KBM-7 (cell line): ENCODE data around the gene CYB561D1.

Experiments
- DNase-seq: peaks from one replicate; pipeline ENCODE4 v3.0.0-alpha.2; 2015
- in situ Hi-C: fragments of 300-500 bp; cut with MboI; formaldehyde crosslinking; loops from 2 replicates; pipeline ENCODE4 v1.14.3; 2020; ENCODE audit warnings: low sequenced_read_pairs, low pct_unique_long_range_greater_than_20kb, mixed read lengths

The CYB561D1 gene

DNA sequence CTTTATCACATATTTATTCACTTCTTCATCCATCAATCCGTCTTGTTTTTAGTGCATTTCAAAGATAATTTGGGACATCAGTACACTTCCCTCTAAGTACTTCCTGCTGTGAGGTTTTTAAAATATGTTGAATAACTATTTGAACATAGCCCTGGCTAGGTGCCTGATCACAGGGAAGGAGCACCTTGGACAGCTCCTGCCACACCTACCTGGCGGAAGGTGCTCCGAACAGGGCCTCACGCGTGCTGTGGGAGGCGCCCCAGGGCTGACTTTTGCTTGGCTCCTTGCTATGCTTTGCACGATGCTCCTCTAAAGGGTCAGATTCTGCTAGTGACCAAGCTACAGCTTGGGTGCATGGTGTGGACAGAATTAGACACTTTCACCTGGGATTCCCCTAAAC is 15.1 kb upstream of the CYB561D1 start:
- in situ Hi-C loops = no loop called here
- peak; percentile 28 for DNase-seq

- DNase-seq = no peak
- in situ Hi-C loops = no loop called here
Observed at GRCh38 chr1:109479311-109479710, 14.6 kb upstream of the CYB561D1 start.

- no peak for DNase-seq
- in situ Hi-C loops = no loop called here
Observed at GRCh38 chr1:109479901-109480300, 14.0 kb upstream of the CYB561D1 start.

DNA sequence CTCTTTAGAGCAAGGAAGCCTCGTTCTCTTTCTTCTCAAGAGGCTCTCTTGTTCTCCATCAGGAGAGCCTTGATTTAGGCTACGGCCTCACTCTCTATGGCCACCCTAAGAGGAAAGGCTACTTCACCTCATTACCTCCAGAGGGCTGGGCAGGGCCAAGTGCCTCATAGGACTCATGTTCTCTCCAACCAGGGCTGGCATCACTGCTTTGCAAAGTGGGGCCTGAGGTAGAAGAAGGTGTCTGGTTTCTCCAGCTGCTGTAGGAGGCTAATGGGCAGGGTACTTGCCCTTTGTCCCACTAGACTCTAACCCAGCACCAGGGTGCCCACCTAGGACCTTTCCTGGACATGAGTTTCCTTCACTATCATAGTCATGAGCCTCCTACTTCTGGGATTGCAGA is 12.2 kb upstream of the CYB561D1 start:
- DNase-seq = no peak
- in situ Hi-C loops = no loop called here

- in situ Hi-C loops = no loop called here
- DNase-seq = no peak
Observed at GRCh38 chr1:109482242-109482641, 11.7 kb upstream of the CYB561D1 start.

DNA sequence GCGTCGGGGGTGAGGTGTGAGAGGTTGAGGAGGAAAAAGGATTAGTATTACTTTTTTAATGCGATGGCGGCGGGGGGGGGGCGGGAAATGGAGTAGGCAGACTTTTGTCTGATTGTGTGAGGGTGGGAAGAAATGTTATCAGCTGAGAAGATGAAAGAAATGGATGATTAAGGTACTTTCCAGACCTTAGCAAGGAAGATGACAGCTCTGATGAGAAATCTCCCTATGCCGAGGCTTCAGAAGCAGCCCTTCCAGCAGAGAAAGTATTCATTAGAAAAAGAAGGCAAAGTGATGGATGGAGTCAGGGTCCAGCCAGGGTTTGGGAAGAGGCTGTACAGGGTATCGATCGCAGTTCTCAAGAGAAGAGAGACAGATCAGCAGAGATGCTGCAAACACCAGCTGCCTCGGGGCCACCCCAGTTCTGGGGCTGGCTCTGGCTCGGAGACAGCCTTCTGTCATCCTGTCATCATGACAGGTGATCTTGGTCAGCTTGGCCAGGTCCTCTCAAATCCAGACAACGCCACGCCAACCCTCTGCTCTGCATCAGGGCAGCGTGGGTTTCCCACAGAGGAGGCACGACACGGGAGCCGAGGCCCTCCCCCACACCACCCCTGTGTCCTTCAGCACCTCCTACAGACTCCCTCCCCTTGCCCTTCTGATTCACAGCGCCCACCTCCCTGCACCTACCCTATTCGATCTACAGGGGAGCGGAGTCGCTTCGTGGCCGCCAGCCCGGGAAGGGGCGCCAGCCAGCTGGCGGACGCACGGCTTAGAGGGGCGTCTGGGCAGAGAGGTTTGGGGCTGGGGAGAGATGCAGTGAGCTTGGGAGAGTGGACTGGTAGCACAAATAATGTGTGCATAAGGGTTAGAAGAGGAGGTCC is 10.9 kb upstream of the CYB561D1 start:
- in situ Hi-C loops = no loop called here
- peak; percentile 67 for DNase-seq

DNA sequence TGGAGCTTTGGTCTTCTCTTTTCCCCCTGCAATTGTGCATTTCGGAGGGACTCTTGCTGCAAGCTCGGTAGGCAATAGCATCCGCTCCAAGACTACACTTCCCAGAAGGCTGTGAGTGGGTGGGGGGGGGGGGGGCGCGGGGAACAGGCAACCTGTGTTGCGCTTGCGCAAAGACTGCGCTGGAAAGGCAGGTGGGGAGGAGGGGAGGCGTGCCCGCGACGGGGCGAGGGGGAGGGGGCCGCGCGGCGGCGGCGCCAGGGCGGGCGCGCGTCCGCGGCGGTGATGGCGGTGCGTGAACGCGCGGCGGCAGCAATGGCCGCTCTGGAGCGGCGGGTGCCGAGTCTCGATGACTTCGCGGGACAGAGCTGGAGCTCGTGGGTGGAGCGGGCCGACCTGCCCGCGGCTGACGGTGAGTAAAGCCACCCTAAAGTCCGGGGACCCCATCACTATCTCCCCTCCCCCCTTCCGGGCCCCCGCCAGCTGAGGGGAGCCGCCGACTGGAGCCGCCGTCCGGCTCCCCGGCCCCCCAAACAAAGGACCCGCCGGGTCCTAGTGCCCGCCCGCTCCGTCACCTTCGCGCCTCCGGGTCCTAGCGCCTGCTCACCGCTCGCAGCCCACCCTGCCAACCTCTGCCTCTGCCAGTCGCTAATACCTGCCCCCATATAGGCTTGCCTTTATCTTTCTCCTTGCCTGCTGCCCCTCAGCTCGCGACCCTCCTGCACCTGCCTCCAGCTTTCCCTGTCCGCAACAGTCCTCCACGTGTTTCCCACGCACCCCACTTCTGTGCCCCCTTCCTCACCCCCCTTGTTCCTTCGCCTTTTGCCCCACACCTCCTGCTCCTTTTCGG is 10.0 kb upstream of the CYB561D1 start, which contains the start of gene ATXN7L2:
TSS of gene ATXN7L2 (plus strand) at position 234 of the 847 bp plus-strand sequence. CDS start at position 283, 49 bp downstream.
- in situ Hi-C loops = no loop called here
- DNase-seq = peak; percentile 73

- no peak for DNase-seq
- in situ Hi-C loops = no loop called here
Observed at GRCh38 chr1:109484519-109484975, 9.3 kb upstream of the CYB561D1 start.

- in situ Hi-C loops = no loop called here
- DNase-seq = no peak
Observed at GRCh38 chr1:109485001-109485400, 8.9 kb upstream of the CYB561D1 start.

- DNase-seq = no peak
- in situ Hi-C loops = no loop called here
Observed at GRCh38 chr1:109487261-109487660, 6.6 kb upstream of the CYB561D1 start.

DNA sequence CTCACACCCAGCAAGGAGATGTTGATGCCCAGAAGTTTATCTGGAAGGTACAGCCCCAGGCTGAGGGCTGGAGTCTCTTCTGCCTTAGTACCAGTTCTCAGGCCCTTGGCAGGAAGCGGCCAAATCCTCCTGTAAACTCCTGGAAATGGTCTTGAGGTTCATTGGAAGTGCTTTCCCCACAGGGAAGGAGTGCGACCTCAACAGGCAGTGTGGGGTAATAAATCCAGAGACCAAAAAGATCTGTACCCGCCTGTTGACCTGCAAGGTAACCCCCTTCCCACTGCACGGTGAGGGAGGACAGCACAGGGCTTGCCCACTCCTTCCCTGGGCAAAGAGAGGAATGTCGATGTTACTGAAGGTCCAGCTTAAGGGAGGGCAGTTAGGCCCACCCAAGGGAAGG is 5.7 kb upstream of the CYB561D1 start:
- no peak for DNase-seq
- in situ Hi-C loops = no loop called here

GRCh38 chr1:109488696-109489095 is 5.2 kb upstream of the CYB561D1 start:
- in situ Hi-C loops = no loop called here

GRCh38 chr1:109490029-109490933 is 3.6 kb upstream of the CYB561D1 start:
- DNase-seq = peak; percentile 69
- in situ Hi-C loops = no loop called here

More at GRCh38 chr1:109488696-109489095, 5.2 kb upstream of the CYB561D1 start:
- DNase-seq = no peak

GRCh38 chr1:109490934-109491302 is 3.0 kb upstream of the CYB561D1 start:
- in situ Hi-C loops = no loop called here
- no peak for DNase-seq

GRCh38 chr1:109491372-109491771 is 2.5 kb upstream of the CYB561D1 start:
- DNase-seq = no peak
- in situ Hi-C loops = no loop called here

DNA sequence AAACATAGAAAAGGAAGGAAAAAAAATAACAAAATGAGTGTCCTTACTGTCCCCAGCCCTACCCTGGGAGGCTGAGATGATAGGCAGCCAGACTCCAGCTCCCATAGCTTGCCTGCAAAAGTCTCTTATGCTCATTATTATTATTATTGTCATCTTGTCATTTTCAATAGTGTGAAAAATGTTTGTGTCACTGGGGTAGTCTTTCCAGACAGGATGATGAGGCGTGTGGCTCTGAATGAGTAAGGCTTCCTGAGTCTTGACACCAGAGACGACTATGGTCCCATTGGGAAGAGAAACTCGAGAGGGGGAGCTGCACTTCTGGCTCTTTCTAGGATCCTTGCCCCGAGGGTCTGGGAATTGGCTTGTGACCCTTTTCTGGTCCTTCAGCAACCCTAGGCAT is 1.1 kb upstream of the CYB561D1 start:
- DNase-seq = no peak
- in situ Hi-C loops = no loop called here

DNA sequence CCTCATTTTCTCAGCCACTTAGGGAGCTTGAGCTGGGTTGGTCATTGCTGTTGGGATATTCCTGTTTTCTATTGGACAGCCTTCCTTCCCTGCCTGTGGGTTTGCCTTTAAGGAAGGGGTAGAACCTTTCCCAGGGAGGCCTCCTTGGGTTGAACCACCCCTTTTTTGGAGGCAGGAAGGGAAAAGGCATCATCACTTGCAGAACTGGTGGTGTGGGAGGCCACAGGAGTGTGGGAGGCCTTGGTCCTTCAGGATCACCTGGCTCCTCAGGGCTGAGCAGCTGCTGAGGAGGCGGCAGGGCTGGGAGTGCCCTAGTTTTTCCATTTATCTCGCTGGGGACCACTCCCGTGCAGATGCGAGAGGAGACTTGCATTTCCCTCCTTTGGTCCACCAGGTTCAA is 667 bp upstream of the CYB561D1 start:
- in situ Hi-C loops = no loop called here
- no peak for DNase-seq

- DNase-seq = no peak
- in situ Hi-C loops = no loop called here
Observed at GRCh38 chr1:109495738-109496137, 1.8 kb downstream of the CYB561D1 start.
